Esophagus muscularis mucosa (tissue), 4 donors: ENCODE measurements around the gene PECR. TPM values are rescaled to one million over a fixed set of nuclear protein-coding genes. Genes with fewer than 3 reads are reported as not detected.
"Not testable (repeated sequence)": the region's sequence is repeated elsewhere in the genome, so short reads cannot be mapped to it uniquely, and the experiment has no call there.

Experiments used
- DNase-seq: peaks from one replicate; pipeline ENCODE4 v3.0.0-alpha.2; 2017; ENCODE audit errors: extremely low spot score
- H3K27ac ChIP-seq, 4 donors: fragments of 200-600 bp; sonication (generic); replicated peaks in 1 of 4; 1 replicate in 3 of 4; 2 replicates in 1 of 4; pipeline ENCODE4 v1.5.1; 2016 to 2019; ENCODE audit warnings: mild to moderate bottlenecking in 1 of 4
- H3K27me3 ChIP-seq, 4 donors: fragments of 200-600 bp; sonication (generic); one replicate each; pipeline versions ENCODE4 v1.5.1 to v1.6.0; 2016 to 2019
- H3K36me3 ChIP-seq, 4 donors: fragments of 200-600 bp; sonication (generic); one replicate each; pipeline ENCODE4 v1.5.1; 2016 to 2019
- H3K4me1 ChIP-seq, 4 donors: fragments of 200-600 bp; sonication (generic); one replicate each; pipeline ENCODE4 v1.5.1; 2016 to 2019
- H3K4me3 ChIP-seq, 4 donors: fragments of 200-600 bp; sonication (generic); 1 replicate in 2 of 4; 2 replicates in 2 of 4; pipeline ENCODE4 v1.5.1; 2016 to 2019; ENCODE audit warnings: mild to moderate bottlenecking in 4 of 4, moderate library complexity in 1 of 4
- H3K9me3 ChIP-seq, 4 donors: fragments of 200-600 bp; sonication (generic); 1 replicate in 3 of 4; 2 replicates in 1 of 4; pipeline ENCODE4 v1.5.1; 2016 to 2019
- CTCF ChIP-seq, 3 experiments: fragments of 200-600 bp in 2 of 3; fragments of 450-650 bp in 1 of 3; sonication (generic) in 2 of 3; IDR thresholded peaks; one replicate each; pipeline ENCODE4 v1.5.1; 2017 to 2019; ENCODE audit warnings: antibody characterized with exemption in 3 of 3, mild to moderate bottlenecking in 2 of 3, moderate library complexity in 1 of 3
- EP300 ChIP-seq: sonication (generic); formaldehyde crosslinking; IDR thresholded peaks from one replicate; pipeline ENCODE4 v1.6.1; 2017; ENCODE audit warnings: antibody characterized with exemption
- POLR2A ChIP-seq: fragments of 450-650 bp; IDR thresholded peaks from one replicate; pipeline ENCODE4 v1.6.1; 2017; ENCODE audit warnings: antibody characterized with exemption, moderate library complexity, mild to moderate bottlenecking, low read depth
- POLR2AphosphoS5 ChIP-seq, 2 donors: sonication (generic); formaldehyde crosslinking; IDR thresholded peaks; one replicate each; pipeline ENCODE4 v1.6.1; 2017; ENCODE audit warnings: antibody characterized with exemption in 2 of 2
- WGBS: methylation state at CpG from one replicate; pipeline ENCODE4 v1.1.5; 2018; 5-methylcytosine and 5-hydroxymethylcytosine counted together
- intact Hi-C: fragments of 100-400 bp; cut with DNase I; formaldehyde crosslinking; loops from one replicate; pipeline ENCODE4 v1.15.1; 2023
- total RNA-seq, 4 donors: library from RNA; depleted of rRNA; stranded (reverse); fragments of >200 nt; gene quantifications; one replicate each; pipeline versions ENCODE4 v1.1.0 to v1.2.1, GENCODE V29; 2016

Gene PECR
- total RNA-seq, 4 donors from 2014 or later: 3.3 to 14.8 (median 10.0) TPM

- no peaks in the 10 kb centered on the region for H3K36me3 ChIP-seq
- intact Hi-C loops: no loop called here
- H3K27me3 ChIP-seq: no peaks in the 10 kb centered on the region
- 30% methylated on average over 6 of the region's 6 CpGs for WGBS
- no peaks in the 10 kb centered on the region for H3K9me3 ChIP-seq
- DNase-seq: no peak
- H3K4me1 ChIP-seq: peaks cover 7 to 17% (median 16%) of the 10 kb centered on the region in 4 donors
- no peak overlapping the region for H3K27ac ChIP-seq
- H3K4me3 ChIP-seq: peak overlapping the region; percentile 64 to 83 (median 66)
- no peak for TF ChIP-seq EP300
Measured at GRCh38 chr2:216012133-216012829, 69.3 kb downstream of the PECR start.

GRCh38 chr2:216009215-216009614 is 72.4 kb downstream of the PECR start:
- H3K9me3 ChIP-seq, H3K27ac ChIP-seq, H3K36me3 ChIP-seq, H3K27me3 ChIP-seq, H3K4me3 ChIP-seq, DNase-seq, intact Hi-C loops: not testable (repeated sequence)
- 95% methylated on average over 2 of the region's 2 CpGs for WGBS
- H3K4me1 ChIP-seq: peaks cover 7 to 24% (median 19%) of the 10 kb centered on the region in 4 donors

GRCh38 chr2:216008387-216008786 is 73.2 kb downstream of the PECR start:
- Histone ChIP-seq H3K9me3 (no peaks in the 10 kb centered on the region), H3K27ac (no peak overlapping the region), H3K4me3 (no peak overlapping the region), H3K27me3 (no peaks in the 10 kb centered on the region), H3K36me3 (no peaks in the 10 kb centered on the region), H3K4me1 (peaks cover 0 to 16% (median 11%) of the 10 kb centered on the region in 4 donors)
- intact Hi-C loops: no loop called here
- 93% methylated on average over 3 of the region's 3 CpGs for WGBS
- TF ChIP-seq CTCF (IDR thresholded peaks at IDR 0.05) (no peak), POLR2A (no peak)
- DNase-seq: no peak

- DNase-seq: no peak
- no peak for TF ChIP-seq CTCF (IDR thresholded peaks at IDR 0.05)
- TF ChIP-seq POLR2A: no peak
- TF ChIP-seq POLR2AphosphoS5 (IDR thresholded peaks at IDR 0.05): no peak
- no peak for TF ChIP-seq EP300
Measured at GRCh38 chr2:216006164-216006663, 75.4 kb downstream of the PECR start.

GRCh38 chr2:216004697-216005283 is 76.8 kb downstream of the PECR start:
- Histone ChIP-seq H3K9me3 (no peaks in the 10 kb centered on the region), H3K36me3 (no peaks in the 10 kb centered on the region), H3K27ac (no peak overlapping the region), H3K4me1 (peaks cover 0 to 9% (median 4%) of the 10 kb centered on the region in 4 donors), H3K27me3 (no peaks in the 10 kb centered on the region), H3K4me3 (no peak overlapping the region)
- no peak for DNase-seq
- intact Hi-C loops: no loop called here
- no peak for TF ChIP-seq CTCF (IDR thresholded peaks at IDR 0.05)
- TF ChIP-seq EP300: no peak
- TF ChIP-seq POLR2AphosphoS5 (IDR thresholded peaks at IDR 0.05): no peak
- no peak for TF ChIP-seq POLR2A
- 85% methylated on average over 3 of the region's 3 CpGs for WGBS

More at GRCh38 chr2:216006164-216006663, 75.4 kb downstream of the PECR start:
- H3K9me3 ChIP-seq: no peaks in the 10 kb centered on the region
- H3K27ac ChIP-seq: no peak overlapping the region
- WGBS: 35% methylated on average over 8 of the region's 10 CpGs
- H3K4me3 ChIP-seq: no peak overlapping the region
- no peaks in the 10 kb centered on the region for H3K27me3 ChIP-seq
- intact Hi-C loops: no loop called here
- H3K4me1 ChIP-seq: peaks cover 0 to 9% (median 4%) of the 10 kb centered on the region in 4 donors
- H3K36me3 ChIP-seq: no peaks in the 10 kb centered on the region
